HepG2 (cell line): ENCODE measurements around the gene C20orf204. TPM values are rescaled to one million over a fixed set of nuclear protein-coding genes. Genes with fewer than 3 reads are reported as not detected.
A peak's percentile ranks its signal among the peaks of the same experiment; 100 is the strongest.

Experiments used
- ATRX ChIP-seq: sonication (generic); formaldehyde crosslinking; IDR thresholded peaks from 2 replicates; pipeline ENCODE4 v1.4.0; 2020; ENCODE audit warnings: missing genetic modification reagents, borderline replicate concordance
- CREB1 ChIP-seq, 2 experiments: fragments of 450-650 bp in 1 of 2; IDR thresholded peaks; 2 replicates each; pipeline ENCODE4 v1.6.1; 2016 to 2017; ENCODE audit warnings: control low read depth in 1 of 2, mild to moderate bottlenecking in 1 of 2, missing compliant biosample characterization in 1 of 2, missing genetic modification characterization in 1 of 2
- NFKBIZ ChIP-seq: IDR thresholded peaks from 2 replicates; pipeline ENCODE4 v1.6.1; 2018; ENCODE audit warnings: missing genetic modification reagents, missing compliant biosample characterization
- SAFB2 ChIP-seq: sonication (generic); formaldehyde crosslinking; IDR thresholded peaks from 2 replicates; pipeline ENCODE4 v1.5.1; 2020; ENCODE audit warnings: missing genetic modification reagents, low read depth, mild to moderate bottlenecking, borderline replicate concordance
- SOX13 ChIP-seq, 3 experiments: fragments of 450-650 bp in 1 of 3; sonication (generic) in 1 of 3; formaldehyde crosslinking in 1 of 3; IDR thresholded peaks in 2 of 3; conservative IDR thresholded peaks in 1 of 3; 2 replicates each; pipeline versions ENCODE4 v1.5.0 to v1.6.1; 2016 to 2020; ENCODE audit warnings: antibody characterized with exemption in 1 of 3, mild to moderate bottlenecking in 1 of 3, missing compliant biosample characterization in 1 of 3, missing genetic modification reagents in 1 of 3, moderate library complexity in 1 of 3
- TBX2 ChIP-seq: sonication (generic); formaldehyde crosslinking; IDR thresholded peaks from 2 replicates; pipeline ENCODE4 v1.5.0; 2020; ENCODE audit warnings: missing genetic modification reagents, mild to moderate bottlenecking, borderline replicate concordance
- ZNF232 ChIP-seq: sonication (generic); formaldehyde crosslinking; IDR thresholded peaks from 2 replicates; pipeline ENCODE4 v1.4.0; 2020; ENCODE audit warnings: missing genetic modification reagents, borderline replicate concordance
- ZNF790 ChIP-seq: sonication (generic); formaldehyde crosslinking; IDR thresholded peaks from 2 replicates; pipeline ENCODE4 v1.8.0; 2022; ENCODE audit warnings: missing genetic modification reagents, mild to moderate bottlenecking, borderline replicate concordance
- polyA plus RNA-seq, 8 experiments: library from polyadenylated mRNA; depleted of rRNA in 3 of 8; stranded (reverse) in 7 of 8; unstranded in 1 of 8; fragments of >200 nt; fragmentation: Illumina TruSeq in 4 of 8; extraction: Trizol in 4 of 8; gene quantifications; 2 replicates each; pipeline versions ENCODE4 v1.2.1 to v1.2.3, GENCODE V29; 2011 to 2016; ENCODE audit warnings: low read depth in 4 of 8, missing spikeins in 1 of 8, mixed read lengths in 1 of 8; ENCODE audit not compliant: insufficient read depth in 1 of 8
- total RNA-seq, 5 experiments: library from RNA; depleted of rRNA; stranded (reverse); fragments of >200 nt; fragmentation: Illumina TruSeq; extraction: Trizol; gene quantifications; 2 replicates each; pipeline ENCODE4 v1.2.3, GENCODE V29; 2016; ENCODE audit warnings: low read depth in 1 of 5
- TF ChIP-seq, protein P1 (sequence below): sonication (generic); formaldehyde crosslinking; IDR thresholded peaks from 2 replicates; pipeline ENCODE4 v1.9.0; 2021; ENCODE audit warnings: missing genetic modification reagents, borderline replicate concordance
- TF ChIP-seq, protein P2 (sequence below): sonication (generic); formaldehyde crosslinking; IDR thresholded peaks from 2 replicates; pipeline ENCODE4 v1.4.0; 2020; ENCODE audit warnings: mild to moderate bottlenecking, missing genetic modification reagents
- TF ChIP-seq, protein P3 (sequence below): sonication (generic); formaldehyde crosslinking; IDR thresholded peaks from 2 replicates; pipeline ENCODE4 v1.4.0; 2020; ENCODE audit warnings: missing genetic modification reagents
- TF ChIP-seq, protein P4 (sequence below), 2 experiments: sonication (generic) in 1 of 2; formaldehyde crosslinking in 1 of 2; IDR thresholded peaks; 2 replicates each; pipeline versions ENCODE4 v1.5.1 to v1.6.1; 2011 to 2020; ENCODE audit warnings: borderline replicate concordance in 1 of 2, low read depth in 1 of 2, low read length in 1 of 2, mild to moderate bottlenecking in 1 of 2, missing genetic modification reagents in 1 of 2, moderate library complexity in 1 of 2
- TF ChIP-seq, protein P5 (sequence below): IDR thresholded peaks from 2 replicates; pipeline ENCODE4 v1.6.1; 2016
- TF ChIP-seq, protein P6 (sequence below): sonication (generic); formaldehyde crosslinking; IDR thresholded peaks from 2 replicates; pipeline ENCODE4 v1.4.0; 2020; ENCODE audit warnings: missing genetic modification reagents

Gene C20orf204
- total and polyA plus RNA-seq, 2 of the 13 experiments (the other 11 are each of a cell fraction or from before 2014, with no cell fraction given) = 22.1 to 80.0 TPM

DNA sequence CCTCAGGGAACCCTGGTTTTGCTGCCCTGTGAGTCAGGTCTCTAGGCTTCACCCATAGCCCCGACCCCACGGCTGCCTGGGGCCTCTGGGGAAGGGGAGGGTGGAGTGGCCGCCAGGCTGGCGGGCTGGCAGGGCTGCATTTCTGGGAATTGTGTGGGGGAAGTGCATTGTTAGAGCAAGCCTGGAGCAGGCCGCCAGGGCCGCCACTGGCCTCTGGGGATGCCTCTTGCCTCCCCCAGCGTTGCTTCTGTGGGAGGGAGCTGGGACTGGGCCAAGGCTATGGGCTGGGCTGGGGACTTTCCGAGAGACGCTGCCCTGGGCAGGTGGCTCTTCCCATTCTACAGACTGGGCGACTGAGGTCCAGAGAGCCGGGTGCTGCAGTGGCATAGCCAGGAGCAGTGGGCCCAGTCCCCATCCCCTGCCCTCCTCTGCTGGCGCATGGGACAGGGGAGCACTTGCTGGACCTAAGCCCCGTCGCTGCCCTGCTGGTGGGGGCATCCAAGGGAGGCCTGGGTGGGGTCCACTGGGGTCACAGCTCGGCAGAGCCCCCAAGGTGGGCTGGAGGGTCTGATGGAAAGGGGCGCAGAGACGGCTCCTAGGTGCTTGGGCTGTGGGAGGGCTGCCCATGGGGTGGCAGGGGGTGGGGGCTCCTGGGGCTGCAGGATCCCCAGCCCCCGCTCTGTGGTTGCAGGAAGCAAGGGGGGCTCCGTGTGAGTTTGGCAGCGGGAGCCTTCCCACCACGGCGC, 20.1 kb downstream of the C20orf204 start (continued):
- TF ChIP-seq SOX13 (IDR thresholded peaks at IDR 0.05) (0 out of 2 replicates have a peak, but pooled peaks have one; percentile 59), SOX13 (CRISPR knock-in tag; conservative IDR thresholded peaks at IDR 0.05 in 1 of 2, IDR thresholded peaks at IDR 0.05 in 1 of 2) (peak in 1 of 2 experiments; percentile 85; a peak in 2 of 4 replicates), TBX2 (CRISPR knock-in tag) (no peak), CREB1 (IDR thresholded peaks at IDR 0.05) (no peak), CREB1 (CRISPR knock-in tag; IDR thresholded peaks at IDR 0.05) (no peak), ATRX (no peak), NFKBIZ (CRISPR knock-in tag) (peak; percentile 34; the same call in 1 of the 2 replicates), ZNF232 (CRISPR knock-in tag) (peak; percentile 81; the same call in 1 of the 2 replicates), ZNF790 (CRISPR knock-in tag) (0 out of 2 replicates have a peak, but pooled peaks have one; percentile 21), SAFB2 (CRISPR knock-in tag) (0 out of 2 replicates have a peak, but pooled peaks have one; percentile 8)
- TF ChIP-seq, protein P1, sequence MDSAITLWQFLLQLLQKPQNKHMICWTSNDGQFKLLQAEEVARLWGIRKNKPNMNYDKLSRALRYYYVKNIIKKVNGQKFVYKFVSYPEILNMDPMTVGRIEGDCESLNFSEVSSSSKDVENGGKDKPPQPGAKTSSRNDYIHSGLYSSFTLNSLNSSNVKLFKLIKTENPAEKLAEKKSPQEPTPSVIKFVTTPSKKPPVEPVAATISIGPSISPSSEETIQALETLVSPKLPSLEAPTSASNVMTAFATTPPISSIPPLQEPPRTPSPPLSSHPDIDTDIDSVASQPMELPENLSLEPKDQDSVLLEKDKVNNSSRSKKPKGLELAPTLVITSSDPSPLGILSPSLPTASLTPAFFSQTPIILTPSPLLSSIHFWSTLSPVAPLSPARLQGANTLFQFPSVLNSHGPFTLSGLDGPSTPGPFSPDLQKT = peak; percentile 6; the same call in 1 of the 2 replicates
- TF ChIP-seq, protein P2, sequence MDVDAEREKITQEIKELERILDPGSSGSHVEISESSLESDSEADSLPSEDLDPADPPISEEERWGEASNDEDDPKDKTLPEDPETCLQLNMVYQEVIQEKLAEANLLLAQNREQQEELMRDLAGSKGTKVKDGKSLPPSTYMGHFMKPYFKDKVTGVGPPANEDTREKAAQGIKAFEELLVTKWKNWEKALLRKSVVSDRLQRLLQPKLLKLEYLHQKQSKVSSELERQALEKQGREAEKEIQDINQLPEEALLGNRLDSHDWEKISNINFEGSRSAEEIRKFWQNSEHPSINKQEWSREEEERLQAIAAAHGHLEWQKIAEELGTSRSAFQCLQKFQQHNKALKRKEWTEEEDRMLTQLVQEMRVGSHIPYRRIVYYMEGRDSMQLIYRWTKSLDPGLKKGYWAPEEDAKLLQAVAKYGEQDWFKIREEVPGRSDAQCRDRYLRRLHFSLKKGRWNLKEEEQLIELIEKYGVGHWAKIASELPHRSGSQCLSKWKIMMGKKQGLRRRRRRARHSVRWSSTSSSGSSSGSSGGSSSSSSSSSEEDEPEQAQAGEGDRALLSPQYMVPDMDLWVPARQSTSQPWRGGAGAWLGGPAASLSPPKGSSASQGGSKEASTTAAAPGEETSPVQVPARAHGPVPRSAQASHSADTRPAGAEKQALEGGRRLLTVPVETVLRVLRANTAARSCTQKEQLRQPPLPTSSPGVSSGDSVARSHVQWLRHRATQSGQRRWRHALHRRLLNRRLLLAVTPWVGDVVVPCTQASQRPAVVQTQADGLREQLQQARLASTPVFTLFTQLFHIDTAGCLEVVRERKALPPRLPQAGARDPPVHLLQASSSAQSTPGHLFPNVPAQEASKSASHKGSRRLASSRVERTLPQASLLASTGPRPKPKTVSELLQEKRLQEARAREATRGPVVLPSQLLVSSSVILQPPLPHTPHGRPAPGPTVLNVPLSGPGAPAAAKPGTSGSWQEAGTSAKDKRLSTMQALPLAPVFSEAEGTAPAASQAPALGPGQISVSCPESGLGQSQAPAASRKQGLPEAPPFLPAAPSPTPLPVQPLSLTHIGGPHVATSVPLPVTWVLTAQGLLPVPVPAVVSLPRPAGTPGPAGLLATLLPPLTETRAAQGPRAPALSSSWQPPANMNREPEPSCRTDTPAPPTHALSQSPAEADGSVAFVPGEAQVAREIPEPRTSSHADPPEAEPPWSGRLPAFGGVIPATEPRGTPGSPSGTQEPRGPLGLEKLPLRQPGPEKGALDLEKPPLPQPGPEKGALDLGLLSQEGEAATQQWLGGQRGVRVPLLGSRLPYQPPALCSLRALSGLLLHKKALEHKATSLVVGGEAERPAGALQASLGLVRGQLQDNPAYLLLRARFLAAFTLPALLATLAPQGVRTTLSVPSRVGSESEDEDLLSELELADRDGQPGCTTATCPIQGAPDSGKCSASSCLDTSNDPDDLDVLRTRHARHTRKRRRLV (CRISPR knock-in tag) = peak; percentile 17; the same call in 1 of the 2 replicates
- TF ChIP-seq, protein P3, sequence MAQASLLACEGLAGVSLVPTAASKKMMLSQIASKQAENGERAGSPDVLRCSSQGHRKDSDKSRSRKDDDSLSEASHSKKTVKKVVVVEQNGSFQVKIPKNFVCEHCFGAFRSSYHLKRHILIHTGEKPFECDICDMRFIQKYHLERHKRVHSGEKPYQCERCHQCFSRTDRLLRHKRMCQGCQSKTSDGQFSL (CRISPR knock-in tag) = peak; percentile 90
- TF ChIP-seq, protein P4, sequence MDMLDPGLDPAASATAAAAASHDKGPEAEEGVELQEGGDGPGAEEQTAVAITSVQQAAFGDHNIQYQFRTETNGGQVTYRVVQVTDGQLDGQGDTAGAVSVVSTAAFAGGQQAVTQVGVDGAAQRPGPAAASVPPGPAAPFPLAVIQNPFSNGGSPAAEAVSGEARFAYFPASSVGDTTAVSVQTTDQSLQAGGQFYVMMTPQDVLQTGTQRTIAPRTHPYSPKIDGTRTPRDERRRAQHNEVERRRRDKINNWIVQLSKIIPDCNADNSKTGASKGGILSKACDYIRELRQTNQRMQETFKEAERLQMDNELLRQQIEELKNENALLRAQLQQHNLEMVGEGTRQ (IDR thresholded peaks at IDR 0.05; ENCODE audit: low read depth, low read length) = no peak
- TF ChIP-seq, protein P4 (CRISPR knock-in tag; IDR thresholded peaks at IDR 0.05; ENCODE audit: borderline replicate concordance) = no peak
- TF ChIP-seq, protein P5, sequence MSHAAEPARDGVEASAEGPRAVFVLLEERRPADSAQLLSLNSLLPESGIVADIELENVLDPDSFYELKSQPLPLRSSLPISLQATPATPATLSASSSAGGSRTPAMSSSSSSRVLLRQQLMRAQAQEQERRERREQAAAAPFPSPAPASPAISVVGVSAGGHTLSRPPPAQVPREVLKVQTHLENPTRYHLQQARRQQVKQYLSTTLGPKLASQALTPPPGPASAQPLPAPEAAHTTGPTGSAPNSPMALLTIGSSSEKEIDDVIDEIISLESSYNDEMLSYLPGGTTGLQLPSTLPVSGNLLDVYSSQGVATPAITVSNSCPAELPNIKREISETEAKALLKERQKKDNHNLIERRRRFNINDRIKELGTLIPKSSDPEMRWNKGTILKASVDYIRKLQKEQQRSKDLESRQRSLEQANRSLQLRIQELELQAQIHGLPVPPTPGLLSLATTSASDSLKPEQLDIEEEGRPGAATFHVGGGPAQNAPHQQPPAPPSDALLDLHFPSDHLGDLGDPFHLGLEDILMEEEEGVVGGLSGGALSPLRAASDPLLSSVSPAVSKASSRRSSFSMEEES = peak; percentile 50
- TF ChIP-seq, protein P6, sequence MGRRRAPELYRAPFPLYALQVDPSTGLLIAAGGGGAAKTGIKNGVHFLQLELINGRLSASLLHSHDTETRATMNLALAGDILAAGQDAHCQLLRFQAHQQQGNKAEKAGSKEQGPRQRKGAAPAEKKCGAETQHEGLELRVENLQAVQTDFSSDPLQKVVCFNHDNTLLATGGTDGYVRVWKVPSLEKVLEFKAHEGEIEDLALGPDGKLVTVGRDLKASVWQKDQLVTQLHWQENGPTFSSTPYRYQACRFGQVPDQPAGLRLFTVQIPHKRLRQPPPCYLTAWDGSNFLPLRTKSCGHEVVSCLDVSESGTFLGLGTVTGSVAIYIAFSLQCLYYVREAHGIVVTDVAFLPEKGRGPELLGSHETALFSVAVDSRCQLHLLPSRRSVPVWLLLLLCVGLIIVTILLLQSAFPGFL (CRISPR knock-in tag) = no peak
